ENCODE results near the gene C1S. TPM values are rescaled to one million over a fixed set of nuclear protein-coding genes. Genes with fewer than 3 reads are reported as not detected.

Gene C1S
- total RNA-seq, 1 donor from 2014 or later: 18.2 TPM

DNA sequence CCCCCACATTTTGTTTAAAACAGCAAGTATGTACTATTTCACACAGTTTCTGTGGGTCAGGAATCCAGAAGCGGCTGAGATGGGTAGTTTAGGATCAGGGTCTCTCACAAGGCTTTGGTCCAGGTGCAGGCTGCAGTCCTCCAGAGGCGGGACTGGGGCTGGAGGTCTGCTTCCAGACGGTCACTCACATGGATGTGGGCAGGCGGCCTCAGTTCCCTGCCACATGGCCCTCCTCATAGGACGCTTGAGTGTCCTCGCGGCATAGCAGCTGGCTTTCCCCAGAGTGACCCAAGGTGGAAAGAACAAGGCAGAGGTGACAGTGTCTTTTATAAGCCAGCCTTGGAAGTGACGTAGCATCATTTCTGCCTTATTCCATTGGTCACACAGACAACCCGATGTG is 56.4 kb downstream of the C1S start:
- Mint-ChIP-seq H3K27ac (ENCODE audit: unreplicated experiment) (no peak overlapping the region), H3K27me3 (ENCODE audit: unreplicated experiment) (peaks cover 31% of the 10 kb centered on the region), H3K4me3 (ENCODE audit: unreplicated experiment) (no peak overlapping the region), H3K9me3 (ENCODE audit: unreplicated experiment) (no peaks in the 10 kb centered on the region), H3K36me3 (ENCODE audit: unreplicated experiment) (peaks cover 2% of the 10 kb centered on the region), H3K4me1 (ENCODE audit: unreplicated experiment) (peaks cover 5% of the 10 kb centered on the region)
- TF ChIP-seq, protein P1, sequence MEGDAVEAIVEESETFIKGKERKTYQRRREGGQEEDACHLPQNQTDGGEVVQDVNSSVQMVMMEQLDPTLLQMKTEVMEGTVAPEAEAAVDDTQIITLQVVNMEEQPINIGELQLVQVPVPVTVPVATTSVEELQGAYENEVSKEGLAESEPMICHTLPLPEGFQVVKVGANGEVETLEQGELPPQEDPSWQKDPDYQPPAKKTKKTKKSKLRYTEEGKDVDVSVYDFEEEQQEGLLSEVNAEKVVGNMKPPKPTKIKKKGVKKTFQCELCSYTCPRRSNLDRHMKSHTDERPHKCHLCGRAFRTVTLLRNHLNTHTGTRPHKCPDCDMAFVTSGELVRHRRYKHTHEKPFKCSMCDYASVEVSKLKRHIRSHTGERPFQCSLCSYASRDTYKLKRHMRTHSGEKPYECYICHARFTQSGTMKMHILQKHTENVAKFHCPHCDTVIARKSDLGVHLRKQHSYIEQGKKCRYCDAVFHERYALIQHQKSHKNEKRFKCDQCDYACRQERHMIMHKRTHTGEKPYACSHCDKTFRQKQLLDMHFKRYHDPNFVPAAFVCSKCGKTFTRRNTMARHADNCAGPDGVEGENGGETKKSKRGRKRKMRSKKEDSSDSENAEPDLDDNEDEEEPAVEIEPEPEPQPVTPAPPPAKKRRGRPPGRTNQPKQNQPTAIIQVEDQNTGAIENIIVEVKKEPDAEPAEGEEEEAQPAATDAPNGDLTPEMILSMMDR (IDR thresholded peaks at IDR 0.05): no peak
- no peak for DNase-seq (ENCODE audit: extremely low spot score, unreplicated experiment)

DNA sequence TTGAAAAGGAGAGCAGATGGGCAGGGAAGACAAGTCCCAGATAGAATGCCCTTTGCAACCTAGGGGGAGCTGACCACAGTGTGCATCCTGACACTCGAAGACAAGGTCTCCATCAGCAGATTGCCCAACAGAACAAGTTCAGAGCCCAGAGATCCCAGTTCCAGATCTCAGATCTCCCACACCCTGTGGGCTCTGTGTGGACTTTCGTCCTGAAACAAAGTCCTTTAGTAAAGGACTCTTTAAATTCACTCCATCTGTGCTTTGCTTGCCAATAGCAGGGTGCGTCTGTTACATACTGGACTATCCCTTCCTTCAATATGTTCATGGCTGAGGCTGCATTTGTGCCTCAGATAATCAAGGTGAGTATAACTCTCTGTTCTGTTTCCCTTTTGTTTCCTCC is 57.2 kb downstream of the C1S start:
- no peak for DNase-seq (ENCODE audit: extremely low spot score, unreplicated experiment)
- TF ChIP-seq, protein P1 (IDR thresholded peaks at IDR 0.05): no peak
- Mint-ChIP-seq H3K36me3 (ENCODE audit: unreplicated experiment) (peaks cover 2% of the 10 kb centered on the region), H3K27ac (ENCODE audit: unreplicated experiment) (no peak overlapping the region), H3K27me3 (ENCODE audit: unreplicated experiment) (peaks cover 31% of the 10 kb centered on the region), H3K9me3 (ENCODE audit: unreplicated experiment) (no peaks in the 10 kb centered on the region), H3K4me1 (ENCODE audit: unreplicated experiment) (peaks cover 5% of the 10 kb centered on the region), H3K4me3 (ENCODE audit: unreplicated experiment) (no peak overlapping the region)

GRCh38 chr12:7118881-7119280 is 58.4 kb downstream of the C1S start:
- Mint-ChIP-seq H3K4me1 (ENCODE audit: unreplicated experiment) (no peaks in the 10 kb centered on the region), H3K4me3 (ENCODE audit: unreplicated experiment) (no peak overlapping the region), H3K27me3 (ENCODE audit: unreplicated experiment) (peaks cover 37% of the 10 kb centered on the region), H3K9me3 (ENCODE audit: unreplicated experiment) (no peaks in the 10 kb centered on the region), H3K27ac (ENCODE audit: unreplicated experiment) (no peak overlapping the region), H3K36me3 (ENCODE audit: unreplicated experiment) (peaks cover 2% of the 10 kb centered on the region)
- no peak for DNase-seq (ENCODE audit: extremely low spot score, unreplicated experiment)
- TF ChIP-seq, protein P1 (IDR thresholded peaks at IDR 0.05): no peak

DNA sequence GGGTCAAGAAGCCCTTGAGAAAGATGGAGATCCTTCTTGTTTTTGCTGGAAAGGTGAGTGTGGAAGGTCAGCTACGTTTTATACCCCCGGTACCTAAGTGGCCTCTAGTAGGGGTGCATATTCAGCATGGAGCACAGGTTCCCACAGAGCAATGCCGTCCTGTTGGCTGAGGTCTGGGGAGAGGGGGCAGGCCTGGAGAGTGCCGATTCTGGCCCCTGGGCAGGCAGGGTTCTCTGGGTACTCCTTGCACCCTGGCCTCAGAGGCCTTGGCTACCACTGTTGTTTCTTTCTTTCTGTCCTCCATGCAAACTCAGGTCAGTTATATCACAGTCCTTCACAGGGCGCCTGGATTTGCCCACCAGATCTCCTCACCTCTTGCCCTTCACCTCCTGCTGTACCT is 59.6 kb downstream of the C1S start:
- Mint-ChIP-seq H3K36me3 (ENCODE audit: unreplicated experiment) (peaks cover 2% of the 10 kb centered on the region), H3K4me1 (ENCODE audit: unreplicated experiment) (no peaks in the 10 kb centered on the region), H3K9me3 (ENCODE audit: unreplicated experiment) (no peaks in the 10 kb centered on the region), H3K27ac (ENCODE audit: unreplicated experiment) (no peak overlapping the region), H3K27me3 (ENCODE audit: unreplicated experiment) (peaks cover 36% of the 10 kb centered on the region), H3K4me3 (ENCODE audit: unreplicated experiment) (no peak overlapping the region)
- DNase-seq (ENCODE audit: extremely low spot score, unreplicated experiment): no peak
- TF ChIP-seq, protein P1 (IDR thresholded peaks at IDR 0.05): no peak

Other genes with a start within 250 kb of the C1S start
- 11.5 and 12.0 TPM in 2 replicates for gene GPR162, start 238.9 kb upstream of the C1S start, total RNA-seq
- gene P3H3, start 232.3 kb upstream of the C1S start, total RNA-seq: 86.5 and 90.8 TPM in 2 replicates
- gene GNB3, start 219.8 kb upstream of the C1S start, total RNA-seq: 8.3 and 10.6 TPM in 2 replicates
- gene CDCA3, start 209.4 kb upstream of the C1S start, total RNA-seq: 8.0 and 9.2 TPM in 2 replicates
- 113 and 114 TPM in 2 replicates for gene USP5, start 208.6 kb upstream of the C1S start, total RNA-seq
- gene TPI1, start 193.2 kb upstream of the C1S start, total RNA-seq: 408 and 415 TPM in 2 replicates
- gene SPSB2, start 187.4 kb upstream of the C1S start, total RNA-seq: 9.2 and 11.5 TPM in 2 replicates
- 9.0 and 11.3 TPM in 2 replicates for gene LRRC23, start 155.9 kb upstream of the C1S start, total RNA-seq
- 21.5 and 24.1 TPM in 2 replicates for gene ENO2, start 146.1 kb upstream of the C1S start, total RNA-seq
- 117 and 123 TPM in 2 replicates for gene ATN1, start 132.8 kb upstream of the C1S start, total RNA-seq
- gene RNU7-1, start 116.9 kb upstream of the C1S start, total RNA-seq: not detected in 2 replicates
- gene C12orf57, start 116.7 kb upstream of the C1S start, total RNA-seq: 287 and 309 TPM in 2 replicates
- gene PTPN6, start 109.4 kb upstream of the C1S start, total RNA-seq: 0.29 and 0.94 TPM in 2 replicates
- gene PHB2, start 90.1 kb upstream of the C1S start, total RNA-seq: 202 and 205 TPM in 2 replicates
- gene EMG1, start 89.8 kb upstream of the C1S start, total RNA-seq: 29.5 and 29.8 TPM in 2 replicates
- gene LPCAT3, start 42.2 kb upstream of the C1S start, total RNA-seq: 33.2 TPM in 2 replicates
- 35.1 and 38.4 TPM in 2 replicates for gene C1R, start 31.7 kb downstream of the C1S start, total RNA-seq
- 20.8 and 22.3 TPM in 2 replicates for gene C1RL, start 48.5 kb downstream of the C1S start, total RNA-seq
- not detected in 2 replicates for gene RBP5, start 68.2 kb downstream of the C1S start, total RNA-seq
- gene CLSTN3, start 69.7 kb downstream of the C1S start, total RNA-seq: 12.0 and 14.4 TPM in 2 replicates
- gene PEX5, start 129.0 kb downstream of the C1S start, total RNA-seq: 30.8 and 31.1 TPM in 2 replicates
- gene ACSM4, start 243.4 kb downstream of the C1S start, total RNA-seq: not detected in 2 replicates